ENCODE results near the gene PDE3A. TPM values are rescaled to one million over a fixed set of nuclear protein-coding genes. Genes with fewer than 3 reads are reported as not detected.
A peak's percentile ranks its signal among the peaks of the same experiment; 100 is the strongest.
"Not testable (repeated sequence)": the region's sequence is repeated elsewhere in the genome, so short reads cannot be mapped to it uniquely, and the experiment has no call there.

Gene PDE3A
- total and polyA plus RNA-seq, 7 donors, result 0.53 to 4.1 (median 2.1) TPM

DNA sequence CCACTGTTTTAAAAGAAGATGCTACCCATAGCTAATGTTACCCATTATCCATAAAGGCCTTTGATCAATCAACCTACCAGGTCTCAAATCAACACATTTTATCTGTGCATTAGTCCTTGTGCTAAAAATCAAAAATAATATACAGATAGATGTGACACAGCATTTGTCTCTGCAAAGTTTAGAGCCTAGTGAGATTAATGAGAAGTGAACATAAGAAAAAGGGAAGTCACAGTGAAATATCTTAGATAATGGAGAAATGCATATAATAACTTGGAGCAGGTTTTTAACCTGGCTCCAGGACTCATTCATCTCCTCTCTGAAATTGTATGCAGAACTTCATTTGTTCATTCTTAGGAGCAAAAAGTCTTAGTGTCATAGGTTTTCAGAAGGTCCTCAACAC is 7.2 kb downstream of the PDE3A start:
- intact Hi-C loops (cut with DNase I), result loop anchor here (10.0 kb wide), 2 partner anchors 461 to 631 kb away; no protein-coding TSS in a partner anchor
- no peak for ATAC-seq
- H3K36me3 ChIP-seq (ENCODE audit: insufficient read depth in 1 of 2, low read depth in 1 of 2), result no peaks in the 10 kb centered on the region
- H3K4me3 ChIP-seq, result no peak overlapping the region
- peaks cover 0 to 7% (median 0%) of the 10 kb centered on the region in 3 donors for H3K27me3 ChIP-seq (ENCODE audit: insufficient read depth in 3 of 3, low read length in 2 of 3)
- H3K27ac ChIP-seq, result no peak overlapping the region
- DNase-seq, result no peak
- H3K9me3 ChIP-seq, result no peaks in the 10 kb centered on the region
- no peaks in the 10 kb centered on the region for H3K4me1 ChIP-seq
- TF ChIP-seq, protein P1, sequence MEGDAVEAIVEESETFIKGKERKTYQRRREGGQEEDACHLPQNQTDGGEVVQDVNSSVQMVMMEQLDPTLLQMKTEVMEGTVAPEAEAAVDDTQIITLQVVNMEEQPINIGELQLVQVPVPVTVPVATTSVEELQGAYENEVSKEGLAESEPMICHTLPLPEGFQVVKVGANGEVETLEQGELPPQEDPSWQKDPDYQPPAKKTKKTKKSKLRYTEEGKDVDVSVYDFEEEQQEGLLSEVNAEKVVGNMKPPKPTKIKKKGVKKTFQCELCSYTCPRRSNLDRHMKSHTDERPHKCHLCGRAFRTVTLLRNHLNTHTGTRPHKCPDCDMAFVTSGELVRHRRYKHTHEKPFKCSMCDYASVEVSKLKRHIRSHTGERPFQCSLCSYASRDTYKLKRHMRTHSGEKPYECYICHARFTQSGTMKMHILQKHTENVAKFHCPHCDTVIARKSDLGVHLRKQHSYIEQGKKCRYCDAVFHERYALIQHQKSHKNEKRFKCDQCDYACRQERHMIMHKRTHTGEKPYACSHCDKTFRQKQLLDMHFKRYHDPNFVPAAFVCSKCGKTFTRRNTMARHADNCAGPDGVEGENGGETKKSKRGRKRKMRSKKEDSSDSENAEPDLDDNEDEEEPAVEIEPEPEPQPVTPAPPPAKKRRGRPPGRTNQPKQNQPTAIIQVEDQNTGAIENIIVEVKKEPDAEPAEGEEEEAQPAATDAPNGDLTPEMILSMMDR (IDR thresholded peaks at IDR 0.05), result no peak

GRCh38 chr12:20376984-20377383 is 8.6 kb downstream of the PDE3A start:
- Histone ChIP-seq H3K36me3 (ENCODE audit: insufficient read depth in 1 of 2, low read depth in 1 of 2) (no peaks in the 10 kb centered on the region), H3K4me1 (no peaks in the 10 kb centered on the region), H3K27ac (no peak overlapping the region), H3K4me3 (no peak overlapping the region), H3K27me3 (ENCODE audit: insufficient read depth in 3 of 3, low read length in 2 of 3) (peaks cover 0 to 7% (median 0%) of the 10 kb centered on the region in 3 donors), H3K9me3 (no peaks in the 10 kb centered on the region)
- no peak for DNase-seq
- peak in 2 of 4 donors; percentile 55 to 66 for ATAC-seq
- TF ChIP-seq, protein P1 (IDR thresholded peaks at IDR 0.05), result peak; percentile 39
- 86 to 97% (median 90%) methylated on average over 1 of the region's 1 CpG for WGBS, 3 donors
- intact Hi-C loops (cut with DNase I), result loop anchor here (10.0 kb wide), 2 partner anchors 462 to 632 kb away; no protein-coding TSS in a partner anchor

DNA sequence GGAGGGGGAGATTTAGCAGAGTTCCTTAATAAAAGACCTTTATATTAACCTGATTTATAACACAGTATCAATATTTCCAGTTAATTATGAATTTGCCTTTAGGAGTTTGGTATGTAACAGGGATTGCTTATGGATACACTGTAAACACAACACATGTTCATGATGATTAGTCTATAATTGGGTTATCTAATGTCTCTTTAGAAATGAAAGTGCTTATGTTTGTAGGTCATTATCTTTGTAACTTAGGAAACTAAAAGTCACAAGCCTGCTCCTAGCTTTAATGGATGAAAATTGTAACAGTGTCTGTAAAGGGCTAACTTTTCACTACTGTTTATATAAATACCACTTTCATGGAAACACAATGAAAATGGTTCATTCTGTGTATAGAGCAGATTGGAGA is 9.4 kb downstream of the PDE3A start:
- Histone ChIP-seq H3K27me3 (ENCODE audit: insufficient read depth in 3 of 3, low read length in 2 of 3) (peaks cover 0 to 7% (median 0%) of the 10 kb centered on the region in 3 donors), H3K36me3 (ENCODE audit: insufficient read depth in 1 of 2, low read depth in 1 of 2) (no peaks in the 10 kb centered on the region), H3K4me3 (no peak overlapping the region), H3K9me3 (no peaks in the 10 kb centered on the region), H3K4me1 (no peaks in the 10 kb centered on the region), H3K27ac (no peak overlapping the region)
- TF ChIP-seq, protein P1 (IDR thresholded peaks at IDR 0.05), result no peak
- intact Hi-C loops (cut with DNase I), result loop anchor here (10.0 kb wide), 2 partner anchors 463 to 633 kb away; no protein-coding TSS in a partner anchor
- ATAC-seq, result no peak
- DNase-seq, result no peak

DNA sequence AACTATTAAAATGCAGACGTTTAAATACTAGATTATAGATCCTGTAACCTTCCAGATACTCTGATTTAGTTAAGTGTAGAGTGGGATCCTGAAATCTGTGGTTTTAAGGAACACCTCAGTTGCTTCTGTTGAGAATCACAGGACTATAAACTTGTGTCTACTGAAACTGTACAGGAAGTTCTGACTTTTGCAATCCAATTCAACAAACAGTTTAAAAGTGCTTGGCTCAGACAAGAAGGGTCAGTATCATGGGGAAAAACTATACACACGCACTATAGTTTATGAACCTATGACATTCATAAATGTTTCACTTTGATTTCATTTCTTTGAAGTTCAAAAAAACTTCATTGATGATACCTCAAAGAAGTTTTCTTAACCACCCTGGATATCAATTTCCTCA is 13.8 kb downstream of the PDE3A start:
- DNase-seq, result no peak
- H3K4me1 ChIP-seq, result no peaks in the 10 kb centered on the region
- WGBS, 3 donors, result 72 to 82% (median 73%) methylated on average over 2 of the region's 2 CpGs
- H3K9me3 ChIP-seq, result no peaks in the 10 kb centered on the region
- H3K27ac ChIP-seq, result no peak overlapping the region
- intact Hi-C loops (cut with DNase I), result no loop called here
- H3K4me3 ChIP-seq, result no peak overlapping the region
- TF ChIP-seq, protein P1 (IDR thresholded peaks at IDR 0.05), result no peak
- ATAC-seq, result no peak
- no peaks in the 10 kb centered on the region for H3K27me3 ChIP-seq (ENCODE audit: insufficient read depth in 3 of 3, low read length in 2 of 3)
- H3K36me3 ChIP-seq (ENCODE audit: insufficient read depth in 1 of 2, low read depth in 1 of 2), result no peaks in the 10 kb centered on the region

GRCh38 chr12:20383612-20384011 is 15.3 kb downstream of the PDE3A start:
- H3K4me3 ChIP-seq, result no peak overlapping the region
- no peak for ATAC-seq
- H3K9me3 ChIP-seq, result no peaks in the 10 kb centered on the region
- DNase-seq, result no peak
- no peaks in the 10 kb centered on the region for H3K27me3 ChIP-seq (ENCODE audit: insufficient read depth in 3 of 3, low read length in 2 of 3)
- intact Hi-C loops (cut with DNase I), result no loop called here
- H3K27ac ChIP-seq, result no peak overlapping the region
- WGBS, 3 donors, result 80 to 87% (median 84%) methylated on average over 2 of the region's 2 CpGs
- TF ChIP-seq, protein P1 (IDR thresholded peaks at IDR 0.05), result no peak
- no peaks in the 10 kb centered on the region for H3K36me3 ChIP-seq (ENCODE audit: insufficient read depth in 1 of 2, low read depth in 1 of 2)
- no peaks in the 10 kb centered on the region for H3K4me1 ChIP-seq

GRCh38 chr12:20384836-20385235 is 16.5 kb downstream of the PDE3A start:
- intact Hi-C loops (cut with DNase I); H3K4me1 ChIP-seq; H3K27me3 ChIP-seq (ENCODE audit: insufficient read depth in 3 of 3, low read length in 2 of 3); H3K27ac ChIP-seq; H3K36me3 ChIP-seq (ENCODE audit: insufficient read depth in 1 of 2, low read depth in 1 of 2); H3K9me3 ChIP-seq; ATAC-seq; H3K4me3 ChIP-seq; DNase-seq: not testable (repeated sequence)
- WGBS, 3 donors, result 94 to 97% (median 95%) methylated on average over 6 of the region's 6 CpGs

Data from psoas muscle (tissue), 8 donors.